Kidney tubule cell (primary cell): ENCODE results near the gene ZFPM1.

Experiments used
- DNase-seq: peaks from one replicate; pipeline ENCODE4 v3.0.0-alpha.2; 2018; ENCODE audit warnings: low spot score

ZFPM1 gene

GRCh38 chr16:88499836-88500251, 46.8 kb downstream of the ZFPM1 start:
- DNase-seq: no peak

- no peak for DNase-seq
Measured at GRCh38 chr16:88500255-88500661, 47.2 kb downstream of the ZFPM1 start.

- DNase-seq: no peak
Measured at GRCh38 chr16:88502371-88502770, 49.3 kb downstream of the ZFPM1 start.

DNA sequence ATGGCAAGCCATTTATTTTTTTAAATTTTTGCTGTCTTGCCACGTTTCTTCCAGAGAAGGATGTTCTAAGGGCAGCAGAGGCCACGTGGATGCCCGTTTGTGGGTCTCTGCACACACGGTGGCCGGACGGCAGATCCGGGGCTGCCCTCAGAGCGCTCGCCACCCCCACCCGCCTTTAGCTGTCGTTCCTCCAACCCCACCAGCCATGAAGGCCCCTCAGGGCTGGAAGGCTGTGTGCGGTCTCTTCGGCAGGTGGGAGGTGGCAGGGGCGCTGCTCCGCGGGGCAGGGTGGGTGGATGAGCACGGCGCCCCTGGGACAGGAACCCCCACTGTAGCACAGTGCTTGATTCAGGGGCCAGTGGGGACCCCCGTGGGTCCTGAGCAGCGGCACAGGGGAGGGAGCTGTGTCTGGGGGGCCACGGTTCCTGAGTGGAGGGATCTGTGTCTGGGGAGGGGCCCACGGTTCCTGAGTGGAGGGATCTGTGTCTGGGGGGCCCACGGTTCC, 49.7 kb downstream of the ZFPM1 start:
- DNase-seq: no peak

DNA sequence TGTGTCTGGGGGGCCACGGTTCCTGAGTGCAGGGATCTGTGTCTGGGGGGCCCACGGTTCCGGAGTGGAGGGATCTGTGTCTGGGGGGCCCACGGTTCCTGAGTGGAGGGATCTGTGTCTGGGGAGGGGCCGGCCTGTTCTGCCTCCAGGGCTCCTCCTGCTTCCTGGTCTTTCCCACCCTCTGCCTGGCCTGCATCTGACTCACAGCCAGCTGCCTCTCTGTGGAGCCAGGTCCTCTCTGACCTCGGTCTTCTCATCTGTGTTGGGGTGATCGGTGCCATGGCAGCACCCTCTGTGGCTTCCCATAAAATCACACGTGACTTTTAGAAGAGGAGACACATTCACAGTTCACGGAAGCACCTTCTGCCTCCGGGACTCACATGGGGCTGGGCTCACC, 50.3 kb downstream of the ZFPM1 start:
- peak; percentile 15 for DNase-seq

DNA sequence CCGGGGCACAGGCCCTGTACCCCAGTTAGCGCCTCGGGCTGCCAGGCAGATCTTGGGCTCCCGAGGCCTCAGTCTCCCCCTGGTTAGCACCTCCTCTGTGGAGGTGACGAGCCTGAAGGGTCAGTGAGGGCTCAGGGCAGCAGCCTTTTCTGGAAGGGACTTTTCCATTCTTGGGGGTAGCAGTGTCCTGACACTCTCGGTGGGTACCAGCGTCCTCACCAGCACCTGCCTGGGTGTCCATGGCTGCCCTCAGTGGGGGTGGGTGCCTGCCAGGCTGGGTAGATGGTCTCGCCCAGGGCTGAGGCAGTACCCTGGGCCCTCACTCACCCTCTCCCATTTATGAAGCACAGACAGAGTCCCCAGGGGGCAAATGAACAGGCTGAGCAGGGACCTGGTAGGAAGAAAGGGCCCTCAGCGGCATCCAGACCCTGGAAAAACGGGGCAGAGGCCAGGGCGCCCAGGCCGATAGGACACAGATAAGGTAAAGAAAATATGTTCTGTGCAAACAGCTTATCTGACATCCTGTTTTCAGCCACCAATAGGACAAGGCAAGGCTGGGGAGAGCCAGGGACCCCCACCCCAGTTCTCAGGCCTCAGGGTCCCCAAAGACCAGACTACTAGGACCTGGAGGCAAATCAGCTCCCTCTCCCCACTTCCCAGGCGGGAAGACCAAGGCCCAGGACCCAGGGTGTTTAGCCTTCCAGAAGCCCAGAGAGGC, 50.9 kb downstream of the ZFPM1 start:
- no peak for DNase-seq

DNA sequence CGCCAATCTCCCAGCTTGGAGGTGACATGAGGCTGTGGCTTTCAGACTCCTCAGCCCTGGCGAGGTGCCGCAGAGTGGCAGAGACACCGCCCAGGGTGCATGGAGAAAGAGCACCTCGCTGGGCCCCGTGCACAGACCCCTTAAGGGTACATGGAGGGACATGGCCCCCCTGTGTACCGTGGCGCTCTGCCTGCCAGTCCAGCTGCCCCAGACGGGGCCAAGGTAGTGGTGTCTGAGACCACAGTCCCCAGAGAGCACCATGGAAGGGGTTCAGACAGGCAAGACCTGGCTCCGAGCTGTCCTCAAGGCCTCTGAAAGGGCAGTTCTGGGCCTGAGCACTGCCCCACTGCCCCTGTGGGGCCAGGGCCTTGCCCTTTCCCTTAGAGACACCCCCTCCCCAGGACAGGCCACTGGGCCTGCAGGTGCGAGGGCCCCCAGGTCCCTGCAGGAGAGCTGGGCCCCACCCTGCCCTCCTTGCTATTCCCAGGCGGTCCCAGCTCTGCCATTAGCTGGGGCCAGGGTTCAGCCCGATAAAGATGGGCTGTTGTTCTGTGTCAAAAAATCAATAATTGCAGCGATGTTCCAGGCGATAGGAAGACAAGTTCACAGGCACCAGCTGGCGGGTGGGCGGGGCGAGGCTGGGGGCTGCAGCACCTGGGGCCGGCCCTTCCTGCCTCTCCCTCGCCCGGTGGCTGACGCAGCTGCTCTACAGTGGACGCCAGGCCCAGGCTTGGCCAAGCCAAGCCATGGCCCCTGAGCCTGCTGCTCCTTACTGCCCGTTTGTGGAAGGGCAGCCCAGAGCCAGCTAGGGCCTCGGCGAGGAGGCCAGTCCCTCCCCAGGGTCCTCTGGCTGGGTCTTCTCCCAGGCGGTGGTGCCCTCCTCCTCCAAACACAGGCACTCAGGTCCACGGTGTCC, 51.7 kb downstream of the ZFPM1 start:
- no peak for DNase-seq

DNA sequence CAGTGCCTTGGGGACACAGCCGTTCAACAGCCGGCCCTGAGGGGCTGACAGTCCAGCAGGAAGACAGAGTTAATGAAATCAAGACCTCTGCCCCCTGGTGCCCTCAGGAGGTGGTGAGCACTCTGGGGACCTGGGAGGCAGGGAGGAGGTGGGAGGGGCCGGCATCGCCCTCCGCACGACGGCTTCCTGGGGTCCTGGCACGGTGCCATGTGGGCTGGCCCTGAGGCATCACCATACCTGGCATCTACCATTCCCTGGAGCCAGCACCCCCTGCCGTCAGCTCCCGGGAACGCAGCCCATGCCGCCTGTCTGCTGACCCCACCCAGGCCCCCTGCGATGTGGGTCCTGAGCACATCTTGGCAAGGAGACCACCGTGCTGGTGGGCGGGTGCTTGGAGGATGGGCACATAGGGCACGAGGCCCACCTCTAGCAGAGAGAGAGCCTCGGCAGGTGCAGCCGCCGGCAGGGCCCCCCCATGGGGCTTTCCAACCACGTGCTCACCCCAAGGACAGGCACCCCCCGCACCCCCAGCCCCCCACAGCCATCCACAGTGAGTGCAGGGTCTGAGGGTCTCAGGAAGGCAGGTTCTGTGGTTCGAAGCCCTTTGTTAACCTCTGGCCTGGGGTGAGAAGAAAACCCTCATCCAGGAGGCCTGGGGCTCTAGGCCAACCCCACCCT, 52.5 kb downstream of the ZFPM1 start:
- peak; percentile 76 for DNase-seq

DNA sequence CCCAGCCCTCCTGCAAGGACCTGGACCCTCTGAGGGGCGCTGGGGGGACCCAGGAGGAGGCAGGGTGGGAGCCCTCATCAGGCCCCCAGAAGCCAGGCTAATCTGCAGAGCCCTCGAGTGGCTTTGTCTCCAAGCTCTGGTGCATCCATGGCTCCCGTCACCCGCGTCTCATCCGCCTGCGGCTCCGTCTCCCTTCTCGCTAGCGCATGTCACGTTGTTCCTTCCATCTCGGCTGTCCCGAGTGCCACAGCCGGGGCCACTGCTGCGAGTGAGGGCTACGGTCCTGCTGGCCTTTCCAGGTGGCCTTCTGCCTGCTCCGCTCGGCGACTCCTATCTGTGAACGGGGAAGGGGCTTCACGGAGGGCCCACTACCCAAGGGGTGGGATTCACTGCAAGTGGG, 53.6 kb downstream of the ZFPM1 start:
- no peak for DNase-seq

DNA sequence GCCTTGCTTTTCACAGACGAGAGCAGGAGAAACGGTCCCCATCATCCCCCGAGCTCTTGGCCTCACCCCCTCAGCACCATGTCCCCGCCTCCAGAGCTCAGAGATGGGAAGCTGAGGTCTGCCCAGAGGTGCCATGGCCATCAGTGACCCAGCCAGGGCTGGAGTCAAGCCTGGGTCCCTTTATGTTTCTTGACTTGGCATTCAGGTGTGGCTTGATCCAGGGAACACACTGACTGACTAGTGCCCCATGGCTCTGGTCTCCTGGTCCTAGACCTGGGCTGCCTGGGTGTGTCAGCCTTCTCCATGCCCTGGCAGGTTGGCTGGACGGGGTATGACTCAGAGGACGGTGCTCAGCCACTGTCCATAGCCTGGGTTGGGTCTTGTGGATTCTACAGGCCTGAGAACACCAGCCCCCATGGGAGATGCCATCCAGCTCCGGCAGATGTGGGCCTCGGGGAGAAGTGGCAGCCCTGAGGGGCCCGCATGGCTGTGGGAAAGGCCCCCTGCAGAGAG, 54.2 kb downstream of the ZFPM1 start:
- DNase-seq: peak; percentile 40

DNA sequence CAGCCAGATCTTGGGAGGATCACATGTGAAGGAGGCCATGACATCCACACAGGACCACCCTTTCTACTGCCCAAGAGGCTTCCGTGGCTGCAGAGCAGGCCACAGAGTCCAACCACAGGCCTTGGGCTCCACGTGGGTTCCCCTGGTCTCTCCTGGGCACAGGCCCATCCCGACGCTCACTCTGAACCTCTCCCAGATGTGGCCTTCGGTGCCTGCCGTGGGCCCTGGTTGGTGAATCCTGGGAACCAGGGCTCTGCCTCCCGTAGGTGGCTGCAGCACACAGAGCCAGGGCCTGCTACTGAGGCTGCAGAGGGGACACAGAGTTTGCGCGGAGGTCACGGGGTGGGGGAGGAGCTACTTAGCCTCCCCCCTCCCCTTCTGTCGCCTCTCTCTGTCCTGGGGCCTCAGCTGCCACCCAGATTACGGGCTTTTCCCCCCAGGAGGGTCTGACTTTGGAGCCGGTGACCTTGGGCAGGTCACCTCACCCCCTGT, 55.3 kb downstream of the ZFPM1 start:
- no peak for DNase-seq

- DNase-seq: no peak
Measured at GRCh38 chr16:88508868-88509748, 56.0 kb downstream of the ZFPM1 start.

DNA sequence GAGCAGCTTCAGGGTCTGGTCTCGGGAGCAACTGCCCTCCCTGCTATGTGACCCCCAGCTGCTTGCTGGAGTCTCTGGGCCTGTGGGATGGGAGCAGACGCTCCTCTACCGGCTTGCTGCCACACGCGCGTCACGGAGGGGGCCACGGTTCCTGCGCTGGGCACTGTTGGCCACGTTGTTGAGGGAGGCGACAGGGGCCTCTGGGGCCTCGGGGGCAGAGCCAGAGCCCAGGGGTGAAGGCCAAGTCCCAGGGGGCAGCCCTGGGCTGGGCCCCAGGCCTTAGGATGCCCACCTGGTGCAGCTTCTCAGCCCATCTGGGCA, 56.6 kb downstream of the ZFPM1 start:
- no peak for DNase-seq

GRCh38 chr16:88510091-88510994, 57.3 kb downstream of the ZFPM1 start:
- no peak for DNase-seq

- DNase-seq: no peak
Measured at GRCh38 chr16:88511060-88511459, 58.0 kb downstream of the ZFPM1 start.

GRCh38 chr16:88511906-88512305, 58.8 kb downstream of the ZFPM1 start:
- DNase-seq: no peak

GRCh38 chr16:88512728-88513696, 59.9 kb downstream of the ZFPM1 start:
- DNase-seq: no peak

DNA sequence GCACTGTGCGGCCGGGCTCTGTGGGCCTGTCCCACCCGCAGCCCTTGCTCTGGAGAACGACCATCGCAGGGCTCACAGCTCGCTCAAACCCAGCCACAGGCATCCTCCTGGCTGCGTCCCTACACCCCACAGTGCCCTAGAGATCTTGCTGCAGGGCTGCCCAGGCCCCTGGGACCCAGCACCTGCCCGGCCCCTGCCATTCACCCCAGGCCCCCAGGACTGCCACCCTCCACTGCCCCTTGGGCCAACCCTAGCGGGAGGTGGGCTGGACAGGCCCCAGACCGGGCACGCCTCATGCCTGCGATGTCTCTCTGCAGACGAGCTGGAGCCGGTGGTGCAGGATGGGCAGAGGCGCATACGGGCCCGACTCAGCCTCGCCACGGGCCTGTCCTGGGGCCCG, 61.0 kb downstream of the ZFPM1 start:
- no peak for DNase-seq
